Suprapubic skin (tissue), 4 donors: ENCODE data around the gene LRCOL1.

Experiments used
- CTCF ChIP-seq, 2 donors: fragments of 200-600 bp in 1 of 2; fragments of 450-650 bp in 1 of 2; sonication (generic) in 1 of 2; IDR thresholded peaks; one replicate each; pipeline ENCODE4 v1.5.1; 2016 to 2019; ENCODE audit warnings: antibody characterized with exemption in 2 of 2, mild to moderate bottlenecking in 1 of 2, moderate library complexity in 1 of 2
- EP300 ChIP-seq: sonication (generic); formaldehyde crosslinking; IDR thresholded peaks from one replicate; pipeline ENCODE4 v1.6.1; 2017; ENCODE audit warnings: antibody characterized with exemption
- POLR2A ChIP-seq, 2 donors: fragments of 450-650 bp; IDR thresholded peaks; one replicate each; pipeline ENCODE4 v1.6.1; 2017; ENCODE audit warnings: antibody characterized with exemption in 2 of 2, mild to moderate bottlenecking in 2 of 2, moderate library complexity in 2 of 2
- POLR2AphosphoS5 ChIP-seq, 3 donors: sonication (generic); formaldehyde crosslinking; IDR thresholded peaks; one replicate each; pipeline ENCODE4 v1.6.1; 2017; ENCODE audit warnings: antibody characterized with exemption in 3 of 3

DNA sequence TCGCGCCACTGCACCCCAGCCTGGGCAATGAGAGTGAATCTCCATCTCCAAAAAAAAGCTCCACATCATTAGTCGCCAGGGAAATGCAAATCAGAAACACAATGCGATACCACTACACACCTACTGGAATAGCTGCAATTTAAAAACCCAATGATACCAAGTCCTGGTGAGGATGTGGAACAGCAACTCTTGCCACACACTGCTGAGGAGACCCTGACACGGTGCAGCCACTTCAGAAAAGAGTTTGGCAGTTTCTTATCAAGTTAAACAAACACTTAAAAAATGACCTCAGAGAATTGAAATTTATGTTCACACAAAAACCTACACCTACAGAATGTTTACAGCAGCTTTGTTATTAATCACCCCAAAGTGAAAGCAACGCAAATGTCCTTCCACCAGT, 20.3 kb upstream of the LRCOL1 start:
- TF ChIP-seq CTCF (IDR thresholded peaks at IDR 0.05): no peak
- TF ChIP-seq POLR2AphosphoS5 (IDR thresholded peaks at IDR 0.05): no peak
- TF ChIP-seq POLR2A (IDR thresholded peaks at IDR 0.05): no peak
- TF ChIP-seq EP300: no peak
